HEK293T (cell line): Measurements from ENCODE around the gene CUX1.

Source experiments
- BHLHE40 ChIP-seq: fragments of 450-650 bp; IDR thresholded peaks from 2 replicates; pipeline ENCODE4 v1.6.1; 2016; ENCODE audit warnings: mild to moderate bottlenecking, moderate library complexity, borderline replicate concordance
- ELF4 ChIP-seq: fragments of 450-650 bp; IDR thresholded peaks from 2 replicates; pipeline ENCODE4 v1.6.1; 2017; ENCODE audit warnings: antibody characterized with exemption
- FOXA1 ChIP-seq: fragments of 450-650 bp; IDR thresholded peaks from 2 replicates; pipeline ENCODE4 v1.6.1; 2016; ENCODE audit warnings: mild to moderate bottlenecking
- FOXK2 ChIP-seq: fragments of 450-650 bp; IDR thresholded peaks from 2 replicates; pipeline ENCODE4 v1.6.1; 2016; ENCODE audit warnings: mild to moderate bottlenecking
- FOXM1 ChIP-seq: fragments of 450-650 bp; IDR thresholded peaks from 2 replicates; pipeline ENCODE4 v1.6.1; 2017; ENCODE audit warnings: mild to moderate bottlenecking, borderline replicate concordance
- HDGF ChIP-seq: fragments of 450-650 bp; IDR thresholded peaks from 2 replicates; pipeline ENCODE4 v1.6.1; 2017; ENCODE audit warnings: antibody characterized with exemption, borderline replicate concordance
- L3MBTL2 ChIP-seq: fragments of 450-650 bp; conservative IDR thresholded peaks from 2 replicates; pipeline ENCODE4 v1.6.1; 2016; ENCODE audit warnings: mild to moderate bottlenecking
- LEF1 ChIP-seq: fragments of 450-650 bp; IDR thresholded peaks from 2 replicates; pipeline ENCODE4 v1.6.1; 2017; ENCODE audit warnings: mild to moderate bottlenecking, borderline replicate concordance
- PKNOX1 ChIP-seq: fragments of 450-650 bp; IDR thresholded peaks from 2 replicates; pipeline ENCODE4 v1.6.1; 2016
- SP1 ChIP-seq: fragments of 450-650 bp; IDR thresholded peaks from 2 replicates; pipeline ENCODE4 v1.6.1; 2017
- SUZ12 ChIP-seq: fragments of 450-650 bp; IDR thresholded peaks from 2 replicates; pipeline ENCODE4 v1.6.1; 2016; ENCODE audit warnings: mild to moderate bottlenecking
- TARDBP ChIP-seq: fragments of 450-650 bp; IDR thresholded peaks from 2 replicates; pipeline ENCODE4 v1.6.1; 2016
- ZNF384 ChIP-seq: fragments of 450-650 bp; IDR thresholded peaks from 2 replicates; pipeline ENCODE4 v1.6.1; 2016

GRCh38 chr7:102047167-102047566 lies 229.7 kb downstream of the CUX1 start:
- TF ChIP-seq BHLHE40: no peak
- no peak for TF ChIP-seq FOXA1
- TF ChIP-seq FOXM1: no peak
- TF ChIP-seq FOXK2: no peak
- TF ChIP-seq LEF1: no peak
- no peak for TF ChIP-seq ZNF384
- TF ChIP-seq TARDBP: no peak
- TF ChIP-seq SUZ12: no peak
- TF ChIP-seq HDGF: no peak
- no peak for TF ChIP-seq PKNOX1
- no peak for TF ChIP-seq ELF4
- no peak for TF ChIP-seq L3MBTL2
- no peak for TF ChIP-seq SP1
